IMR-90 (cell line): ENCODE measurements around the gene RGPD8. TPM values are rescaled to one million over a fixed set of nuclear protein-coding genes. Genes with fewer than 3 reads are reported as not detected.
"Not testable (repeated sequence)": the region's sequence is repeated elsewhere in the genome, so short reads cannot be mapped to it uniquely, and the experiment has no call there.

ENCODE experiments used
- ATAC-seq: fragments of 200-7000 bp; cut with Tn5 transposase; 2 replicates; pipeline ENCODE4 v1.9.1; 2020; ENCODE audit warnings: low read depth, mild to moderate bottlenecking, moderate library complexity
- BruUV-seq: library from RNA; stranded (reverse); fragments of 400-500 nt; replicated peaks from 2 replicates; lab custom pipeline; 2021; lab: Mats Ljungman, UMichigan
- CTCF ChIA-PET: fragments of 300-600 bp; formaldehyde crosslinking; extraction: SDS; loops from one replicate; lab custom pipeline; 2021; ENCODE audit warnings: antibody characterized with exemption; lab: Yijun Ruan, JAX
- POLR2A ChIA-PET: fragments of 300-600 bp; sonication (Branson Sonifier 250); formaldehyde crosslinking; loops from one replicate; lab custom pipeline; 2022; ENCODE audit warnings: antibody characterized with exemption; ENCODE audit not compliant: unreplicated experiment; lab: Charles Lee
- DNase-seq: peaks from one replicate; pipeline ENCODE4 v3.0.0; 2013
- H2AFZ ChIP-seq: replicated peaks from 2 replicates; pipeline ENCODE3; 2013; ENCODE audit warnings: low read length, mild to moderate bottlenecking; ENCODE audit not compliant: poor library complexity
- H2AK5ac ChIP-seq: 2 replicates; pipeline ENCODE4 v1.6.1; 2013; ENCODE audit warnings: low read depth, low read length, inconsistent platforms
- H2AK9ac ChIP-seq: replicated peaks from 2 replicates; pipeline ENCODE3; 2013; ENCODE audit warnings: mild to moderate bottlenecking, low read depth, low read length, moderate library complexity; ENCODE audit not compliant: poor library complexity
- H2BK120ac ChIP-seq: 2 replicates; pipeline ENCODE4 v1.6.1; 2013; ENCODE audit warnings: low read depth, low read length, inconsistent platforms
- H2BK15ac ChIP-seq: 3 replicates; pipeline ENCODE4 v1.6.1; 2013; ENCODE audit warnings: low read depth, low read length, inconsistent platforms
- H2BK20ac ChIP-seq: 2 replicates; pipeline ENCODE4 v1.6.1; 2013; ENCODE audit warnings: low read depth, mild to moderate bottlenecking, inconsistent platforms, low read length, moderate library complexity
- H2BK5ac ChIP-seq: 2 replicates; pipeline ENCODE4 v1.6.1; 2013; ENCODE audit warnings: mild to moderate bottlenecking, low read depth, low read length, inconsistent platforms; ENCODE audit not compliant: poor library complexity, severe bottlenecking
- H3K14ac ChIP-seq: replicated peaks from 2 replicates; pipeline ENCODE4 v1.6.1; 2013; ENCODE audit warnings: low read depth, low read length, inconsistent platforms
- H3K18ac ChIP-seq: 2 replicates; pipeline ENCODE4 v1.6.1; 2013; ENCODE audit warnings: low read depth, low read length, control low read depth
- H3K23ac ChIP-seq: 2 replicates; pipeline ENCODE4 v1.6.1; 2013; ENCODE audit warnings: low read depth, low read length, inconsistent platforms
- H3K27ac ChIP-seq: 2 replicates; pipeline ENCODE4 v1.5.1; 2013; ENCODE audit warnings: mild to moderate bottlenecking, control low read depth, low read length; ENCODE audit not compliant: insufficient read depth
- H3K27me3 ChIP-seq: 2 replicates; pipeline ENCODE4 v1.6.1; 2013; ENCODE audit warnings: low read length; ENCODE audit not compliant: control insufficient read depth, insufficient read depth
- H3K36me3 ChIP-seq: 2 replicates; pipeline ENCODE4 v1.6.1; 2013; ENCODE audit warnings: low read length, mixed read lengths; ENCODE audit not compliant: control insufficient read depth, insufficient read depth
- H3K4ac ChIP-seq: 2 replicates; pipeline ENCODE4 v1.6.1; 2013; ENCODE audit warnings: low read depth, low read length, inconsistent platforms
- H3K4me1 ChIP-seq: 2 replicates; pipeline ENCODE4 v1.6.1; 2013; ENCODE audit warnings: low read length, mixed read lengths; ENCODE audit not compliant: control insufficient read depth, insufficient read depth
- H3K4me2 ChIP-seq: 2 replicates; pipeline ENCODE4 v1.6.1; 2013; ENCODE audit warnings: low read depth, mild to moderate bottlenecking, control low read depth, low read length, moderate library complexity
- H3K4me3 ChIP-seq: 2 replicates; pipeline ENCODE4 v1.5.1; 2013; ENCODE audit warnings: low read depth, mild to moderate bottlenecking, control low read depth, low read length, moderate library complexity; ENCODE audit not compliant: insufficient read depth
- H3K56ac ChIP-seq: 2 replicates; pipeline ENCODE4 v1.6.1; 2013; ENCODE audit warnings: low read length, inconsistent platforms; ENCODE audit not compliant: insufficient read depth; ENCODE audit errors: extremely low read depth
- H3K79me1 ChIP-seq, 2 experiments: 2 replicates each; pipeline ENCODE4 v1.6.1; 2013; ENCODE audit warnings: low read length in 2 of 2, inconsistent platforms in 1 of 2, low read depth in 1 of 2
- H3K9ac ChIP-seq: 2 replicates; pipeline ENCODE4 v1.6.1; 2013; ENCODE audit warnings: low read depth, low read length, control low read depth
- H3K9me1 ChIP-seq: 2 replicates; pipeline ENCODE4 v1.6.1; 2013; ENCODE audit warnings: low read length, inconsistent platforms; ENCODE audit not compliant: insufficient read depth
- H3K9me3 ChIP-seq: 2 replicates; pipeline ENCODE4 v1.6.1; 2013; ENCODE audit warnings: low read length; ENCODE audit not compliant: control insufficient read depth, insufficient read depth
- H4K20me1 ChIP-seq: 2 replicates; pipeline ENCODE4 v1.6.1; 2013; ENCODE audit warnings: low read length, inconsistent platforms; ENCODE audit not compliant: insufficient read depth
- H4K5ac ChIP-seq: 2 replicates; pipeline ENCODE4 v1.6.1; 2013; ENCODE audit warnings: mild to moderate bottlenecking, low read depth, low read length, control low read depth
- H4K8ac ChIP-seq, 2 experiments: 2 replicates each; pipeline ENCODE4 v1.6.1; 2013; ENCODE audit warnings: low read depth in 2 of 2, low read length in 2 of 2, control low read depth in 1 of 2, inconsistent platforms in 1 of 2
- H4K91ac ChIP-seq: 2 replicates; pipeline ENCODE4 v1.6.1; 2013; ENCODE audit warnings: low read depth, low read length, inconsistent platforms; ENCODE audit not compliant: insufficient read depth
- WGBS, 2 experiments: methylation state at CpG; one replicate each; pipeline versions ENCODE4 v1.1.5 to v1.1.7; 2013; ENCODE audit warnings: missing lambda C conversion rate in 2 of 2; ENCODE audit not compliant: insufficient read length in 1 of 2; ENCODE audit errors: extremely low coverage in 2 of 2; 5-methylcytosine and 5-hydroxymethylcytosine counted together
- dilution Hi-C: fragments of 300-500 bp; cut with HindIII; formaldehyde crosslinking; loops from one replicate; pipeline ENCODE4 v1.14.3; 2018; ENCODE audit warnings: low sequenced_read_pairs; ENCODE audit not compliant: unreplicated experiment
- in situ Hi-C: fragments of 300-500 bp; cut with MboI; formaldehyde crosslinking; loops from 3 replicates; pipeline ENCODE4 v1.14.3; 2019; ENCODE audit warnings: low sequenced_read_pairs, inconsistent platforms, mixed read lengths
- intact Hi-C: fragments of 100-400 bp; cut with micrococcal nuclease; formaldehyde crosslinking; loops from 2 replicates; pipeline ENCODE4 v1.10.0; 2022
- polyA plus RNA-seq, 3 experiments: library from polyadenylated mRNA; depleted of rRNA; stranded (reverse); fragments of >200 nt; gene quantifications; 2 replicates each; pipeline ENCODE4 v1.2.3, GENCODE V29; 2012; ENCODE audit warnings: low replicate concordance in 1 of 3
- total RNA-seq: library from RNA; depleted of rRNA; stranded (reverse); fragments of >200 nt; gene quantifications from 2 replicates; pipeline ENCODE4 v1.2.3, GENCODE V29; 2012

Gene RGPD8
- total and polyA plus RNA-seq, 2 of the 4 experiments (the other 2 are of a cell fraction) = 0.67 to 4.1 TPM

DNA sequence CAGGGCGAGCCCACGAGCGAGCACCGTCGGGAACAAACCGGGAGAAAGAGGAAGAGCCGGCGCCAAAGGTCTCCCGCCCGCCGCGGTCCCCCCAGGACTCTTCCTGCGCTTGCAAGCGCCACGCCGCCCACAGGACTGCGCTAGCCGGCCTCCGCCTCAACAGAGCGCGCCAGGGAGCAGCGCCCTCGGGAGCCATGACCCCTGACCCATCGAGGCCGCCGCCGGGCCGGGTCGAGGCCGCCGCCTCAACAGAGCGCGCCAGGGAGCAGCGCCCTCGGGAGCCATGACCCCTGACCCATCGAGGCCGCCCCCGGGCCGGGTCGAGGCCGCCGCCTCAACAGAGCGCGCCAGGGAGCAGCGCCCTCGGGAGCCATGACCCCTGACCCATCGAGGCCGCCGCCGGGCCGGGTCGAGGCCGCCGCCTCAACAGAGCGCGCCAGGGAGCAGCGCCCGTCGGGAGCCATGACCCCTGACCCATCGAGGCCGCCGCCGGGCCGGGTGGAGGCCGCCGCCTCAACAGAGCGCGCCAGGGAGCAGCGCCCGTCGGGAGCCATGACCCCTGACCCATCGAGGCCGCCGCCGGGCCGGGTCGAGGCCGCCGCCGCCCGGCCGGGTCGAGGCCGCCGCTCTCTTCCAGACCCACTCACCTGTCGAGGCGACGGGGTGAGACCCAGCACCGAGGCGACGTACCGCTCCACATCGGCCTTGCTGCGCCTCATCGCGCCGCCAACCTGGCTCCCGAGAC, 538 bp downstream of the RGPD8 start:
- BruUV-seq, H2BK20ac ChIP-seq, H3K23ac ChIP-seq, H3K9me3 ChIP-seq, H3K18ac ChIP-seq, H3K56ac ChIP-seq, H3K36me3 ChIP-seq, H3K9me1 ChIP-seq, CTCF ChIA-PET, H3K27ac ChIP-seq, H2AK9ac ChIP-seq, H4K20me1 ChIP-seq, dilution Hi-C loops, H3K4me1 ChIP-seq, H2BK120ac ChIP-seq, H2BK15ac ChIP-seq, H2BK5ac ChIP-seq, H4K8ac ChIP-seq, H3K9ac ChIP-seq, H3K27me3 ChIP-seq, H3K79me1 ChIP-seq, H2AFZ ChIP-seq, ATAC-seq, H4K91ac ChIP-seq, DNase-seq, H2AK5ac ChIP-seq, H3K4me2 ChIP-seq, H4K5ac ChIP-seq, H3K4ac ChIP-seq, H3K14ac ChIP-seq: not testable (repeated sequence)
- in situ Hi-C loops = loop anchor here (25.0 kb wide), 1 partner anchor 171 kb away; the partner anchor contains the start of gene ZC3H8
- intact Hi-C loops = loop anchor here (2.0 to 5.0 kb wide), 3 partner anchors 174 to 551 kb away; partner anchors contain the start of gene ANAPC1
- 20% methylated on average over 9 of the region's 98 CpGs; no CpG with 5 or more reads in 1 of the 2 experiments for WGBS, 2 experiments
- H3K4me3 ChIP-seq = peak overlapping the region; percentile 44
- POLR2A ChIA-PET = interaction anchor here (0.6 kb wide), 2 partner anchors 153 to 171 kb away, joined by 3 to 4 read pairs; no protein-coding TSS in a partner anchor

DNA sequence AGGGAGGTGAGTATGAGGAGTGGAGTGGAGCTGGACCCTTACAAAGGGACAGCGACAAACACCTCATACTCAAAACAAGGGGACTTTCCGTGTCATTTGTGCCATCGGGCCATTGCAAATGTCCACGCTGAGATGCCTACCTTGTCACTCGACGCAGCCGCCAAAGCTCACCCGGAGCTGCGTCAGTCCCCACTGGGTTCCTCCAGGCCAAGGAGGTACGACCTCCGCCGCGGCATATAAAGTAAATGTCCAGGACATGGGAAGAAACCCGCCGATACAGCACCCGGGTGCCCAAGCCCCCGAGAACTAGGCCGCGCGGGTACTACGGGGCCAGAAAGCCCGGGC, 1.1 kb downstream of the RGPD8 start:
- dilution Hi-C loops, H3K4me3 ChIP-seq, H3K4me1 ChIP-seq, POLR2A ChIA-PET, H3K9me3 ChIP-seq, H4K91ac ChIP-seq, H2AK5ac ChIP-seq, H3K79me1 ChIP-seq, H4K5ac ChIP-seq, H2BK20ac ChIP-seq, H3K4ac ChIP-seq, H4K8ac ChIP-seq, H4K20me1 ChIP-seq, H2BK15ac ChIP-seq, H3K23ac ChIP-seq, H2AK9ac ChIP-seq, H3K18ac ChIP-seq, H3K56ac ChIP-seq, H2BK5ac ChIP-seq, CTCF ChIA-PET, ATAC-seq, H3K9me1 ChIP-seq, H3K27me3 ChIP-seq, H3K27ac ChIP-seq, H2AFZ ChIP-seq, H3K14ac ChIP-seq, H2BK120ac ChIP-seq, H3K4me2 ChIP-seq, H3K9ac ChIP-seq, DNase-seq, H3K36me3 ChIP-seq, BruUV-seq: not testable (repeated sequence)
- in situ Hi-C loops = loop anchor here (25.0 kb wide), 1 partner anchor 170 kb away; the partner anchor contains the start of gene ZC3H8
- intact Hi-C loops = loop anchor here (2.0 to 5.0 kb wide), 3 partner anchors 174 to 550 kb away; partner anchors contain the start of gene ANAPC1
- no CpG with 5 or more reads among the region's 22 CpGs for WGBS, 2 experiments
